HG02885 (cell line): ENCODE measurements around the gene SPANXN1.
"Not testable (repeated sequence)": the region's sequence is repeated elsewhere in the genome, so short reads cannot be mapped to it uniquely, and the experiment has no call there.

Experiments used
- ATAC-seq: cut with Tn5 transposase; IDR thresholded peaks from one replicate; pipeline ENCODE4 v1.9.1; 2021; ENCODE audit warnings: mild to moderate bottlenecking; ENCODE audit not compliant: unreplicated experiment, poor library complexity

The SPANXN1 gene, protein sequence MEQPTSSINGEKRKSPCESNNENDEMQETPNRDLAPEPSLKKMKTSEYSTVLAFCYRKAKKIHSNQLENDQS

DNA sequence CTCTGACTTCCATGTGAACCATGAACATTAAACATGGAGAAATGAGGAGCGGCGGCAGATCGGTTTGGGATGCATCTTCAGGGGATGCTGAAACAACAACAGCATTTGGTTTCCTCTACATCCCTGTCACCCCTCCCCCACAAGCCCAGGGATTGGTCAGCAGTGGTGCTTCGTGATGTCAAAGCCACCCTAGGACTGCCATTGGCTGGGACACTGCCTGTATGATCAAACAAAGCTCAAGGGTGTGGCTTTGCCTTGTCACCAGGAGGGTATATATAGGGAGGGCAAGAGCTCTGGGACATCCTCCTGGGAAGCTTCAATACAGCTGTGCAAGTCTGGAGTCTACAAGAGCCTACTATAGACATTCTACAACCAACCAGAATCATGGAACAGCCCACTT lies at the start of gene SPANXN1:
Gene SPANXN1, plus strand, starts transcription at position 301 of the 400 bp plus-strand sequence. Its CDS starts 84 bp downstream, at position 385.
- not testable (repeated sequence) for ATAC-seq

DNA sequence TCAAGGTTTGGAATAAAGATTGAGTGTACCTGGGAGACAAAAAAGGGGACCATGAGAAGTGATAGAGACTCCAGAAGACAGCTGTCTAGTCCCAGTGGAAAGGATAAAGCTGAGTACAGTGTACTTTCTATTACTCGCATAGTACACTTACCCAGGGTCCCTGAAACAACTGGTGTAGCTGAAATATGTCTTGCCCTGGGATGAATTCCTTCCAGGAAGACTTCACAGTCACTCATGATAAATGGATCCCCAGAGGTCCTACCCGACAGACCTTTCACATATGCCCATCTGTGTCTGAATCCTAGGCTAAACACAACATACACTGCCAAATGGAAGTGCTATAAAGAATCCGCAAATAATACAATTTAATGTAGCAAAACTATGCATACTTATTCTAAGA lies 48.2 kb upstream of the SPANXN1 start:
- no peak for ATAC-seq

DNA sequence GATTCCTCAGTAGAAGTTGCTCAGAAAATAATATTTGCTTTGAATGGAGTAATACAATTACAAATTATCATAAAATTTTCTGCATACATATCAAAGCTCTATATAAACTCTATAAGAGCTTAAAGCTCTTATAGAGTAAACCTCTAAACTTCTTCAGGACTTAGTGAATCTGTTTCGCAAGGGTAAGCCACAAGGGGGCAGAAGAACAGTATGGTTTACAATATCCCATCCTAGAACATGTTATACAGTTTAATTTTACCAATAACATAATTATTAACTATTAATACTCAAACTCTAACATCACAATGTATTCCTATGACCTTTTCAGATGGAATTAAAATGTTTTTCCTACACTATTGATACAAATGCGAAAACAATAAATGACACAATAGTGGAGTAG lies 33.8 kb upstream of the SPANXN1 start:
- peak; percentile 71 for ATAC-seq

DNA sequence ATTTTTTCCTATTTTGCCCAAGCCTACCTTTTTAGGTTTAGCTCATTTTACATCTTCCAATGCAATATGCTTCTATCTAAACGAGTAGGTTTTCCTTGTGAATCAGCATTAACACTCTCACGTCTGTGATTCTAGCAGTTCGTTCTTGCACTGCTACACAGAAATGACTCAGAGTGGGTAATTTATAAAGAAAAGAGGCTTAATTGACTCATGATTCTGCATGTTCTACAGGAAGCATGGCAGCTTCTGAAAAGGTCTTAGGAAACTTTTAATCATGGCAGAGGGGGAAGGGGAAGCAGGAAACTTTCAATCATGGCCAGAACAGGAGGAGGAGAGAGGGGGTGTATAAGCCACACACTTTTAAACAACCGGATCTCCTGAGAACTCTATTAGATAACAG lies 44.9 kb downstream of the SPANXN1 start:
- no peak for ATAC-seq
